GM12891 (cell line): ENCODE results near the gene ELMO1.

Experiments used
- DNase-seq: peaks from one replicate; pipeline ENCODE4 v3.0.0; 2011; ENCODE audit warnings: low spot score; ENCODE audit not compliant: insufficient read length
- FAIRE-seq: peaks from 2 replicates; lab custom pipeline; 2011; peaks lifted over from hg19 to GRCh38; lab: Jason Lieb, UNC
- PAX5 ChIP-seq: IDR thresholded peaks from 2 replicates; pipeline ENCODE4 v1.6.1; 2011; ENCODE audit warnings: low read length, moderate library complexity, mild to moderate bottlenecking; ENCODE audit not compliant: insufficient read depth, severe bottlenecking
- POLR2A ChIP-seq: IDR thresholded peaks from 2 replicates; pipeline ENCODE4 v1.6.1; 2011; ENCODE audit warnings: low read depth, low read length, control low read depth
- POLR2AphosphoS5 ChIP-seq: IDR thresholded peaks from 2 replicates; pipeline ENCODE4 v1.6.1; 2011; ENCODE audit warnings: low read depth, low read length, control low read depth
- POU2F2 ChIP-seq: IDR thresholded peaks from 2 replicates; pipeline ENCODE4 v1.6.1; 2011; ENCODE audit warnings: low read depth, mild to moderate bottlenecking, control low read depth, low read length, moderate library complexity
- SPI1 ChIP-seq: IDR thresholded peaks from 2 replicates; pipeline ENCODE4 v1.6.1; 2011; ENCODE audit warnings: low read depth, low read length, control low read depth
- TAF1 ChIP-seq: IDR thresholded peaks from 2 replicates; pipeline ENCODE4 v1.6.1; 2011; ENCODE audit warnings: low read depth, low read length, control low read depth

ELMO1 gene

DNA sequence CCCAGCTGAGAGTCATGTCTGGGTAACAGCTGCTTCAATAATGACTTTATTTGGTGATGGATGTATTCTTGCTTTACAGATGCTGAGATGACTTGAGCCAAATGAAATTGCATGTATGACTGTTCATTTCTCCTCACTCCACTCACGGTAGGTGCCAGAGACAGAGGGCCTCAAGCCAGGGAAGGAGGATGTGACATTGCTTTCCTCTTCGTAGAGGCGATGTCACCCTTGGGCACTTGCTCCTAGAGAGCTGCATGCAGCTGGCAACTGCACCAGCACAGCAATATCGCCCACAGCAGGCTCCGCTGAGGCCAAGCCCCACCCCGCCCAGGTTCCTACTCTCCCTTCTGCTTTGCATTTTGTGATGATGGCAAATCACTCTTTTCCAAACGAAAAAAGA, 607.8 kb downstream of the ELMO1 start:
- FAIRE-seq = no peak

DNA sequence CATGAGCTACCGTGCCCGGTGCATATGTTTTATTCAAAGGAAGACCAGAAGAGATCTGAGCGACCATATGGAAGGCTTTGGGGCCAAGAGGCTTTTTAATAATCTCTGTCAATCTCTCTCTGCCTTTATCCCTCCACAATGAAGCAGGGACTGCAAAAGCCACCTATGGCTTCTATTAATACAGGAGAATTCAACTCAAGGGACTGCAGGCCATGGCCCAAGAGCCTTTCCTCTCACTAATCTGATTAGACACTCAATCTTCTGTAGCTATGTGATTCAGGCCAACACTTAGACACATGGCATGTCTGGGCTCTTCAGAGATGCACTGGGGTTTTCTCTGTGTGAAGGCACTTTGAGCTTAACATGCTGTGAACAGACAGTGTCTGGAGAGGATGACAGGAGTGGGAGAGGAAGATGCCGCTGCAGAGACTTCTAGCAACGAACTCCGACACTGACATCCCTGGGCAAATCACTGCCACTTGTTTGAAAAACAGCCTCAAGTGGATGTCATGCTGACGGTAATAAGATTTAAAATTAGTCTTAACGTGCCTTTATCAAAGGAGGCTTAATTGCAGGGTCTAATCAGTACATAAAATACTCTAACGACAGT, 609.9 kb downstream of the ELMO1 start:
- TF ChIP-seq TAF1 = no peak
- TF ChIP-seq PAX5 = no peak
- TF ChIP-seq POU2F2 = no peak
- TF ChIP-seq POLR2A = no peak
- TF ChIP-seq POLR2AphosphoS5 = no peak
- no peak for TF ChIP-seq SPI1
- FAIRE-seq = no peak
- DNase-seq = no peak

More for the DNA sequence above, 607.8 kb downstream of the ELMO1 start:
- no peak for DNase-seq
- TF ChIP-seq POLR2A (no peak), SPI1 (no peak), POLR2AphosphoS5 (no peak), POU2F2 (no peak), PAX5 (no peak), TAF1 (no peak)

GRCh38 chr7:36831049-36831448, 617.6 kb downstream of the ELMO1 start:
- FAIRE-seq = no peak
- DNase-seq = no peak
- TF ChIP-seq TAF1 = no peak
- no peak for TF ChIP-seq POU2F2
- no peak for TF ChIP-seq PAX5
- no peak for TF ChIP-seq SPI1
- no peak for TF ChIP-seq POLR2AphosphoS5
- TF ChIP-seq POLR2A = no peak

GRCh38 chr7:36827726-36828703, 620.6 kb downstream of the ELMO1 start:
- FAIRE-seq (peak; percentile 13), DNase-seq (no peak)
- TF ChIP-seq SPI1 (no peak), TAF1 (no peak), POU2F2 (no peak), PAX5 (no peak), POLR2AphosphoS5 (no peak), POLR2A (no peak)

GRCh38 chr7:36825501-36825900, 623.2 kb downstream of the ELMO1 start:
- no peak for FAIRE-seq
- TF ChIP-seq TAF1 (no peak), POLR2AphosphoS5 (no peak), POU2F2 (no peak), SPI1 (no peak), PAX5 (no peak), POLR2A (no peak)
- DNase-seq = no peak

GRCh38 chr7:36823353-36823752, 625.3 kb downstream of the ELMO1 start:
- DNase-seq (no peak), FAIRE-seq (no peak)

DNA sequence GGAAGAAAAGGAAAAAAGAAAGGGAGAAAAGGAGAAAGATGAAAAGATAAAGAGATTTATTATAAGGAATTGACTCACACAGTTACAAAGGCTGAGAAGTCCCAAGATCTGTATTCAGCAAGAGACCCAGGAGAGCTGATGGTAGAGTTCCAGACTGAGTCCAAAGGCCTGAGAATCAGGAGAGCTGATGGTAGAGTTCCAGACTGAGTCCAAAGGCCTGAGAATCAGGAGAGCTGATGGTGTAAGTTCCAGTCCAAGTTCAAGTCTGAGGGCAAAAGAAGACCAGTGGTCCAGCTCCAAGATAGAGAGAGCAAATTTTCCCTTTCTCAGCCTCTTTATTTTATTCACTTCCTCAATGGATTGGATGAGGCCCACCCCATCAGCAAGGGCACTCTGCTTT, 627.0 kb downstream of the ELMO1 start:
- TF ChIP-seq POLR2AphosphoS5 = no peak
- FAIRE-seq (no peak), DNase-seq (no peak)

More at GRCh38 chr7:36823353-36823752, 625.3 kb downstream of the ELMO1 start:
- TF ChIP-seq POU2F2 (no peak), POLR2AphosphoS5 (no peak), POLR2A (no peak), TAF1 (no peak), PAX5 (no peak), SPI1 (no peak)

- DNase-seq = no peak
- TF ChIP-seq SPI1 (no peak; the same call in 1 of the 2 replicates), POU2F2 (no peak), POLR2AphosphoS5 (no peak), TAF1 (no peak), PAX5 (no peak), POLR2A (no peak)
- FAIRE-seq = no peak
Observed at GRCh38 chr7:36820527-36821170, 628.0 kb downstream of the ELMO1 start.

- DNase-seq = no peak
- FAIRE-seq = no peak
- TF ChIP-seq POLR2A (no peak), TAF1 (no peak), POU2F2 (no peak), PAX5 (no peak), POLR2AphosphoS5 (no peak), SPI1 (no peak)
Observed at GRCh38 chr7:36819639-36820038, 629.0 kb downstream of the ELMO1 start.
